Calu3 (cell line): Measurements from ENCODE around the gene PPM1B. TPM values are rescaled to one million over a fixed set of nuclear protein-coding genes. Genes with fewer than 3 reads are reported as not detected.
A peak's percentile ranks its signal among the peaks of the same experiment; 100 is the strongest.
"Not testable (repeated sequence)": the region's sequence is repeated elsewhere in the genome, so short reads cannot be mapped to it uniquely, and the experiment has no call there.

Source experiments
- BruUV-seq: library from RNA; stranded (reverse); fragments of 400-500 nt; replicated peaks from 2 replicates; lab custom pipeline; 2021; lab: Mats Ljungman, UMichigan
- CTCF ChIA-PET: fragments of 300-600 bp; sonication (Branson Sonifier 250); formaldehyde crosslinking; loops from one replicate; lab custom pipeline; 2022; ENCODE audit warnings: antibody characterized with exemption; lab: Charles Lee
- DNase-seq: peaks from one replicate; pipeline ENCODE4 v3.0.0; 2022
- H3K27ac Mint-ChIP-seq: one replicate; pipeline ENCODE4 v1.8.0; 2022; ENCODE audit warnings: mixed read lengths; ENCODE audit not compliant: unreplicated experiment
- H3K27me3 Mint-ChIP-seq: one replicate; pipeline ENCODE4 v1.8.0; 2022; ENCODE audit warnings: mixed read lengths; ENCODE audit not compliant: unreplicated experiment
- H3K36me3 Mint-ChIP-seq: one replicate; pipeline ENCODE4 v1.8.0; 2022; ENCODE audit warnings: mild to moderate bottlenecking, moderate library complexity, mixed read lengths; ENCODE audit not compliant: insufficient read depth, unreplicated experiment
- H3K4me1 Mint-ChIP-seq: one replicate; pipeline ENCODE4 v1.8.0; 2022; ENCODE audit warnings: mild to moderate bottlenecking, low read depth, mixed read lengths; ENCODE audit not compliant: unreplicated experiment
- H3K4me3 Mint-ChIP-seq: one replicate; pipeline ENCODE4 v1.8.0; 2022; ENCODE audit warnings: mild to moderate bottlenecking, low read depth, moderate library complexity, mixed read lengths; ENCODE audit not compliant: unreplicated experiment
- H3K9me3 Mint-ChIP-seq: one replicate; pipeline ENCODE4 v1.8.0; 2022; ENCODE audit warnings: low read depth, mixed read lengths; ENCODE audit not compliant: unreplicated experiment
- intact Hi-C: fragments of 100-400 bp; cut with micrococcal nuclease; formaldehyde crosslinking; loops from one replicate; pipeline ENCODE4 v1.10.0; 2022; ENCODE audit not compliant: unreplicated experiment
- total RNA-seq: library from RNA; stranded (reverse); gene quantifications from 2 replicates; pipeline ENCODE4 v1.2.3, GENCODE V29; 2022
- TF ChIP-seq, protein P1 (sequence below): fragments of 200-600 bp; IDR thresholded peaks from one replicate; pipeline ENCODE4 v1.8.0; 2022; ENCODE audit warnings: antibody characterized with exemption; ENCODE audit not compliant: unreplicated experiment

Gene PPM1B
- total RNA-seq, 1 experiment from 2014 or later: 73.4 TPM

DNA sequence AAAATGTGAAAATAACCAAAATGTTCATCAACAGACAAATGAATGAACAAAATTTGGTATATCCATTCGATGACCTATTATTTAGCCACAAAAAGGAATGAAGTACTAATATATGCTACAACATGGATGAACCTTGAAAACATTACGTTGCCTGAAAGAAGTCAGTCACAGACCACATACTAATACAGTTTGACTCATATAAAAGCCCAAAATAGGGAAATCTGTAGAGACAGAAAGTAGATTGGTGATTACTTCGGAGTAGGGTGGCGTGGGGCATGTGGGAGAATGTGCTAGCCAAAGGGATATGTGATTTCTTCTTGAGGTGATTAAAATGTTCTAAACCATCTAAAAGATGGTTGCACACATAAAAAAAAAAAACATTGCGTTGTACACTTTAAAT, 44.2 kb upstream of the PPM1B start:
- Mint-ChIP-seq H3K9me3 (no peaks in the 10 kb centered on the region), H3K4me1 (no peaks in the 10 kb centered on the region), H3K4me3 (no peak overlapping the region), H3K27me3 (no peaks in the 10 kb centered on the region), H3K36me3 (no peaks in the 10 kb centered on the region), H3K27ac (no peak overlapping the region)
- no TSS peak for BruUV-seq
- TF ChIP-seq, protein P1, sequence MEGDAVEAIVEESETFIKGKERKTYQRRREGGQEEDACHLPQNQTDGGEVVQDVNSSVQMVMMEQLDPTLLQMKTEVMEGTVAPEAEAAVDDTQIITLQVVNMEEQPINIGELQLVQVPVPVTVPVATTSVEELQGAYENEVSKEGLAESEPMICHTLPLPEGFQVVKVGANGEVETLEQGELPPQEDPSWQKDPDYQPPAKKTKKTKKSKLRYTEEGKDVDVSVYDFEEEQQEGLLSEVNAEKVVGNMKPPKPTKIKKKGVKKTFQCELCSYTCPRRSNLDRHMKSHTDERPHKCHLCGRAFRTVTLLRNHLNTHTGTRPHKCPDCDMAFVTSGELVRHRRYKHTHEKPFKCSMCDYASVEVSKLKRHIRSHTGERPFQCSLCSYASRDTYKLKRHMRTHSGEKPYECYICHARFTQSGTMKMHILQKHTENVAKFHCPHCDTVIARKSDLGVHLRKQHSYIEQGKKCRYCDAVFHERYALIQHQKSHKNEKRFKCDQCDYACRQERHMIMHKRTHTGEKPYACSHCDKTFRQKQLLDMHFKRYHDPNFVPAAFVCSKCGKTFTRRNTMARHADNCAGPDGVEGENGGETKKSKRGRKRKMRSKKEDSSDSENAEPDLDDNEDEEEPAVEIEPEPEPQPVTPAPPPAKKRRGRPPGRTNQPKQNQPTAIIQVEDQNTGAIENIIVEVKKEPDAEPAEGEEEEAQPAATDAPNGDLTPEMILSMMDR: no peak
- intact Hi-C loops: no loop called here
- DNase-seq: no peak
- CTCF ChIA-PET: interaction anchor here (0.6 kb wide), 1 partner anchor 731 kb away, joined by 5 read pairs; no protein-coding TSS in a partner anchor

DNA sequence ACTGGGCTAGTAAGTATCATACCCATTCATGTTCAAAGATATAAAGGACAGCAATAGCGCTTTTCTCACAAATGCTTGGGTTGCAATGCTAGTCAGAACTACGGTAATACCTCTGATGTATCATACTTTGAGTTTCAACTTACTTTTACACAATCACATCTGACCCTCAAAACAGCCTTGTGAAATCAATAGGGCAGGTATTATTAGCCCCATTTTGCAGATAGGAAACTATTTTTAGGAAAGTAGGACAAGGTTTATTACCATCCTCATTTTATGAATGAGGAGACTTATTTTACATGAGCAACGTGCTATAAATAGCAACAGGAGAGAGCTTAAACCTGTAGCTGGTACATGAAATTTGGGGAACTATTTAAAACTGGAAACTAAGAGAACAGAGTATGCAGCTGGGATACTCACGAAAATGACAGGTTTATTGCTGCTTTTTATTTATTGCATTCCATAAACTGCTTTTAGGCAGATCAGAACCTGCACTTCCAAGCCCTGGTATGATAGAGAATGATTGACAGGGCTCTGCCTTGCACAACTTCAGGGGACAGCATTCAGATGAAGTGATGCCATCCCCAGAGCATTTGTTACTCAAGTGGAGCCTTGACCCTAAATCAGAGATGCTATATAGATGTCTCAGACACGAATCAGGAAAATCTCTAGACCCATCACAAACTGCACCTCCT, 42.4 kb upstream of the PPM1B start:
- H3K4me3 Mint-ChIP-seq: no peak overlapping the region
- BruUV-seq: no TSS peak
- DNase-seq: no peak
- intact Hi-C loops: no loop called here
- CTCF ChIA-PET: no interaction called here
- H3K4me1 Mint-ChIP-seq: peaks cover 9% of the 10 kb centered on the region
- no peaks in the 10 kb centered on the region for H3K27me3 Mint-ChIP-seq
- H3K27ac Mint-ChIP-seq: no peak overlapping the region
- H3K9me3 Mint-ChIP-seq: no peaks in the 10 kb centered on the region
- H3K36me3 Mint-ChIP-seq: no peaks in the 10 kb centered on the region
- TF ChIP-seq, protein P1: no peak

DNA sequence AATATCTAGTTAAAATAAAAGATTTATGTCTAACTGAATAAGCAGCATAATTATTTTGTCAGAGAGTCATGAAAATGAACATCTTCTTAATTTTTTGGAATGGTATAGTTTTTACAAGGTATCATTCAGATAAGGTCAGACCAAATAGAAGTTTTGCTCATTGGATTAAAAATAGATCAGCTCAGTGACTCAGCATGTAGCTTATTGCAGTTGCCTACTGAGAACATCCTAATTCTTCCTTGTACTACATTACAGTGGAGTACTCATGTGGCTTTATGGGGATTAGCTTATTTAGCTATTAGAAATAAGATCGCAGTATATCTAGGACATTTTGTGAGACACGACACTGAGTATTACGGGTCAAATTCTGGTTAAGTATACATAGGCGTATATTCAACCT, 38.2 kb upstream of the PPM1B start:
- Mint-ChIP-seq H3K36me3 (peaks cover 5% of the 10 kb centered on the region), H3K27me3 (no peaks in the 10 kb centered on the region), H3K9me3 (no peaks in the 10 kb centered on the region), H3K4me1 (peaks cover 14% of the 10 kb centered on the region), H3K4me3 (no peak overlapping the region), H3K27ac (no peak overlapping the region)
- no peak for DNase-seq
- TF ChIP-seq, protein P1: no peak
- intact Hi-C loops: no loop called here
- no TSS peak for BruUV-seq
- CTCF ChIA-PET: interaction anchor here (1.3 kb wide), 1 partner anchor 10 kb away, joined by 3 read pairs; no protein-coding TSS in a partner anchor

DNA sequence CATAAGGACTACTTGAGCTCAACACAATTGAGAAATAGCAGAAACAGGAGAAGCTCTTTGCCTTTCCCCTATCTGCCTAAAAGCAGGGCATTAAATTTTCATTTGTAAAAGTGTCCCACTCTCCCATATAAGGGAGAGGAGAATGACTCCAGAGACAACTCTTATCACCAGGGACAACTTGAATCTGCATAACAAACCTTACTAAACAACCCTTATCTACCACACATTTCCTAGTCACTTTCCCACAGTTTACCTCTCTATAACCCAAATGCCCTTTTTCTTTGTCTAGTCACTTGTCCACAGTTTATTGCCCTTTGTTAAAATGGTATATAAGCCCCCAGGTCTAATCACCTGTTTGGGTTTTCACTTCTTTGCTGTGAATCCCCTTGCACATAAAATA, 37.5 kb upstream of the PPM1B start:
- TF ChIP-seq, protein P1: no peak
- Mint-ChIP-seq H3K27me3 (no peaks in the 10 kb centered on the region), H3K9me3 (no peaks in the 10 kb centered on the region), H3K4me1 (peaks cover 22% of the 10 kb centered on the region), H3K27ac (peak overlapping the region; percentile 10), H3K36me3 (peaks cover 5% of the 10 kb centered on the region), H3K4me3 (no peak overlapping the region)
- intact Hi-C loops: no loop called here
- CTCF ChIA-PET: interaction anchor here (1.3 kb wide), 1 partner anchor 11 kb away, joined by 3 read pairs; no protein-coding TSS in a partner anchor
- DNase-seq: no peak
- no TSS peak for BruUV-seq

DNA sequence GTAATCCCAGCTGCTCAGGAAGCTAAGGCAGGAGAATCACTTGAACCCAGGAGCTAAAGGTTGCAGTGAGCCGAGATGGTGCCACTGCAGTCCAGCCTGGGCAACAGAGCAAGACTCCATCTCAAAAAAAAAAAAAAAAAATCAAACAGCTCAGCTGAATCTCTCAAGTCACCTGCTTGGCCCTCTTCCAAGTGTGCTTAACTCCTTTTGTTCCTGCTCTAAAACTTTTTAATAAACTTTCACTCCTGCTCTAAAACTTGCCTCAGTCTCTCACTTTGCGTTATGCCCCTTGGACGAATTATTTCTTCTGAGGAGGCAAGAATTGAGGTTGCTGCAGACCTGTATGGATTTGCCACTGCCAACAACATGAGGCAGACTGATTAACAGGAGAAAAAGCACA, 35.1 kb upstream of the PPM1B start:
- CTCF ChIA-PET: interaction anchor here (0.7 kb wide), 1 partner anchor 35 kb away, joined by 3 read pairs; no protein-coding TSS in a partner anchor
- not testable (repeated sequence) for DNase-seq

More for the DNA sequence above, 35.1 kb upstream of the PPM1B start:
- intact Hi-C loops, H3K27me3 Mint-ChIP-seq, H3K4me3 Mint-ChIP-seq, BruUV-seq, H3K9me3 Mint-ChIP-seq, H3K36me3 Mint-ChIP-seq, H3K27ac Mint-ChIP-seq: not testable (repeated sequence)
- peaks cover 30% of the 10 kb centered on the region for H3K4me1 Mint-ChIP-seq
